HG03457 (cell line): Measurements from ENCODE around the gene GPRIN2.
"Not testable (repeated sequence)": the region's sequence is repeated elsewhere in the genome, so short reads cannot be mapped to it uniquely, and the experiment has no call there.

ENCODE experiments used
- ATAC-seq: cut with Tn5 transposase; IDR thresholded peaks from one replicate; pipeline ENCODE4 v1.9.1; 2021; ENCODE audit warnings: moderate number of reproducible peaks; ENCODE audit not compliant: unreplicated experiment

Gene GPRIN2

GRCh38 chr10:46556515-46557318 is at the start of gene GPRIN2:
Gene GPRIN2, minus strand, starts transcription at chr10:46556658. Its CDS starts 5,922 bp downstream, at chr10:46550736.
- no peak for ATAC-seq

GRCh38 chr10:46600516-46600915 is 44.1 kb upstream of the GPRIN2 start:
- peak; percentile 55 for ATAC-seq

GRCh38 chr10:46597616-46598246 is 41.3 kb upstream of the GPRIN2 start:
- ATAC-seq = peak; percentile 77

GRCh38 chr10:46596570-46596969 is 40.1 kb upstream of the GPRIN2 start:
- ATAC-seq = not testable (repeated sequence)

- not testable (repeated sequence) for ATAC-seq
Measured at GRCh38 chr10:46594453-46595063, 38.1 kb upstream of the GPRIN2 start.

- ATAC-seq = not testable (repeated sequence)
Measured at GRCh38 chr10:46593307-46593706, 36.8 kb upstream of the GPRIN2 start.

GRCh38 chr10:46591053-46591452 is 34.6 kb upstream of the GPRIN2 start:
- not testable (repeated sequence) for ATAC-seq

- not testable (repeated sequence) for ATAC-seq
Measured at GRCh38 chr10:46589589-46589988, 33.1 kb upstream of the GPRIN2 start.

GRCh38 chr10:46588221-46588620 is 31.8 kb upstream of the GPRIN2 start:
- not testable (repeated sequence) for ATAC-seq

- not testable (repeated sequence) for ATAC-seq
Measured at GRCh38 chr10:46587546-46587945, 31.1 kb upstream of the GPRIN2 start.

GRCh38 chr10:46585246-46585645 is 28.8 kb upstream of the GPRIN2 start:
- not testable (repeated sequence) for ATAC-seq

GRCh38 chr10:46584196-46584595 is 27.7 kb upstream of the GPRIN2 start:
- ATAC-seq = not testable (repeated sequence)

GRCh38 chr10:46582568-46582967 is 26.1 kb upstream of the GPRIN2 start:
- ATAC-seq = not testable (repeated sequence)

- ATAC-seq = not testable (repeated sequence)
Measured at GRCh38 chr10:46581997-46582396, 25.5 kb upstream of the GPRIN2 start.

- ATAC-seq = not testable (repeated sequence)
Measured at GRCh38 chr10:46579378-46579777, 22.9 kb upstream of the GPRIN2 start.

GRCh38 chr10:46578474-46579178 is 22.2 kb upstream of the GPRIN2 start, which contains the start of gene SYT15:
Gene SYT15, plus strand, starts transcription at chr10:46579128. Its CDS starts 41 bp downstream, at chr10:46579169.
- not testable (repeated sequence) for ATAC-seq

GRCh38 chr10:46577624-46578473 is 21.4 kb upstream of the GPRIN2 start:
- not testable (repeated sequence) for ATAC-seq

- not testable (repeated sequence) for ATAC-seq
Measured at GRCh38 chr10:46573884-46574283, 17.4 kb upstream of the GPRIN2 start.

GRCh38 chr10:46573314-46573713 is 16.9 kb upstream of the GPRIN2 start:
- ATAC-seq = not testable (repeated sequence)

GRCh38 chr10:46572765-46573164 is 16.3 kb upstream of the GPRIN2 start:
- ATAC-seq = not testable (repeated sequence)
